HEK293 (cell line): ENCODE results near the gene NXPH1.

ENCODE experiments used
- CTCF ChIA-PET: fragments of 350-600 bp; formaldehyde crosslinking; extraction: SDS; loops from one replicate; lab custom pipeline; 2021; ENCODE audit warnings: antibody characterized with exemption; lab: Yijun Ruan, JAX
- POLR2A ChIA-PET: fragments of 300-600 bp; formaldehyde crosslinking; extraction: SDS; loops from one replicate; lab custom pipeline; 2020; ENCODE audit warnings: antibody characterized with exemption, inconsistent platforms; lab: Yijun Ruan, JAX
- H3K27ac ChIP-seq: fragments of 200-500 bp; sonication (Bioruptor generic); 2 replicates; pipeline ENCODE4 v1.5.1; 2014; ENCODE audit warnings: low read depth, low read length, control low read depth, inconsistent platforms; ENCODE audit errors: extremely low read depth
- H3K36me3 ChIP-seq, 2 experiments: fragments of 200-500 bp in 1 of 2; sonication (Bioruptor generic) in 1 of 2; 1 replicate in 1 of 2; 2 replicates in 1 of 2; pipeline ENCODE4 v1.5.1; 2014 to 2017; ENCODE audit warnings: inconsistent platforms in 2 of 2, low read length in 2 of 2; ENCODE audit not compliant: control insufficient read depth in 2 of 2, insufficient read depth in 1 of 2
- H3K4me1 ChIP-seq: fragments of 200-500 bp; sonication (Bioruptor generic); 2 replicates; pipeline ENCODE4 v1.5.1; 2014; ENCODE audit warnings: mild to moderate bottlenecking, low read length, inconsistent platforms; ENCODE audit not compliant: control insufficient read depth, insufficient read depth
- H3K4me3 ChIP-seq: 2 replicates; pipeline ENCODE4 v1.5.1; 2011; ENCODE audit warnings: low read depth, mild to moderate bottlenecking, control low read depth, low read length, moderate library complexity
- H3K9me3 ChIP-seq: fragments of 200-500 bp; sonication (Bioruptor generic); 2 replicates; pipeline ENCODE4 v1.5.1; 2014; ENCODE audit warnings: low read depth, low read length, inconsistent platforms; ENCODE audit not compliant: control insufficient read depth, insufficient read depth
- BCL6B ChIP-seq: fragments of 450-650 bp; formaldehyde crosslinking; IDR thresholded peaks from 2 replicates; pipeline ENCODE4 v1.5.1; 2017; ENCODE audit warnings: missing biosample characterization, missing genetic modification characterization
- KLF10 ChIP-seq: fragments of 450-650 bp; IDR thresholded peaks from 2 replicates; pipeline ENCODE4 v1.5.1; 2018; ENCODE audit warnings: missing biosample characterization, mild to moderate bottlenecking, missing genetic modification characterization
- SALL2 ChIP-seq: fragments of 450-650 bp; formaldehyde crosslinking; IDR thresholded peaks from 2 replicates; pipeline ENCODE4 v1.5.0; 2017; ENCODE audit warnings: missing biosample characterization, mild to moderate bottlenecking, missing genetic modification characterization, borderline replicate concordance
- ZFP69B ChIP-seq: fragments of 450-650 bp; formaldehyde crosslinking; IDR thresholded peaks from 2 replicates; pipeline ENCODE4 v1.5.1; 2016; ENCODE audit warnings: missing biosample characterization, missing genetic modification characterization
- ZNF138 ChIP-seq: fragments of 450-650 bp; formaldehyde crosslinking; IDR thresholded peaks from 2 replicates; pipeline ENCODE4 v1.5.1; 2016; ENCODE audit warnings: missing biosample characterization, missing genetic modification characterization, borderline replicate concordance
- ZNF248 ChIP-seq: fragments of 450-650 bp; formaldehyde crosslinking; IDR thresholded peaks from 2 replicates; pipeline ENCODE4 v1.5.1; 2017; ENCODE audit warnings: missing biosample characterization, missing genetic modification characterization
- ZNF394 ChIP-seq: fragments of 450-650 bp; formaldehyde crosslinking; IDR thresholded peaks from 2 replicates; pipeline ENCODE4 v1.5.1; 2016; ENCODE audit warnings: missing biosample characterization, missing genetic modification characterization, mild to moderate bottlenecking, moderate library complexity, borderline replicate concordance
- ZNF423 ChIP-seq: fragments of 450-650 bp; formaldehyde crosslinking; IDR thresholded peaks from 2 replicates; pipeline ENCODE4 v1.5.1; 2016; ENCODE audit warnings: missing biosample characterization, missing genetic modification characterization
- ZNF521 ChIP-seq: fragments of 450-650 bp; formaldehyde crosslinking; IDR thresholded peaks from 2 replicates; pipeline ENCODE4 v1.5.1; 2017; ENCODE audit warnings: missing biosample characterization, mild to moderate bottlenecking, missing genetic modification characterization
- ZNF549 ChIP-seq: fragments of 450-650 bp; IDR thresholded peaks from 2 replicates; pipeline ENCODE4 v1.5.1; 2018; ENCODE audit warnings: missing biosample characterization, missing genetic modification characterization, mild to moderate bottlenecking, inconsistent platforms, moderate library complexity
- ZNF585B ChIP-seq: fragments of 450-650 bp; formaldehyde crosslinking; IDR thresholded peaks from 2 replicates; pipeline ENCODE4 v1.5.1; 2016; ENCODE audit warnings: missing biosample characterization, missing genetic modification characterization
- ZNF610 ChIP-seq: fragments of 450-650 bp; formaldehyde crosslinking; IDR thresholded peaks from 2 replicates; pipeline ENCODE4 v1.5.1; 2016; ENCODE audit warnings: missing biosample characterization, missing genetic modification characterization, borderline replicate concordance
- ZNF626 ChIP-seq: fragments of 450-650 bp; sonication (Bioruptor Pico); formaldehyde crosslinking; IDR thresholded peaks from 2 replicates; pipeline ENCODE4 v1.5.1; 2018; ENCODE audit warnings: missing biosample characterization, missing genetic modification characterization, inconsistent platforms
- ZNF660 ChIP-seq: fragments of 450-650 bp; IDR thresholded peaks from 2 replicates; pipeline ENCODE4 v1.5.1; 2018; ENCODE audit warnings: missing biosample characterization, mild to moderate bottlenecking, missing genetic modification characterization
- ZNF707 ChIP-seq: fragments of 450-650 bp; formaldehyde crosslinking; IDR thresholded peaks from 2 replicates; pipeline ENCODE4 v1.5.1; 2016; ENCODE audit warnings: missing biosample characterization, missing genetic modification characterization
- ZNF747 ChIP-seq: fragments of 450-650 bp; formaldehyde crosslinking; IDR thresholded peaks from 2 replicates; pipeline ENCODE4 v1.5.1; 2016; ENCODE audit warnings: missing biosample characterization, missing genetic modification characterization
- TF ChIP-seq, protein P1 (sequence below): fragments of 450-650 bp; IDR thresholded peaks from 2 replicates; pipeline ENCODE4 v1.5.1; 2018; ENCODE audit warnings: missing biosample characterization, mild to moderate bottlenecking, missing genetic modification characterization
- TF ChIP-seq, protein P2 (sequence below): fragments of 450-650 bp; formaldehyde crosslinking; IDR thresholded peaks from 2 replicates; pipeline ENCODE4 v1.5.1; 2016; ENCODE audit warnings: missing biosample characterization, missing genetic modification characterization
- TF ChIP-seq, protein P3 (sequence below): fragments of 450-650 bp; formaldehyde crosslinking; IDR thresholded peaks from 2 replicates; pipeline ENCODE4 v1.5.1; 2016; ENCODE audit warnings: missing biosample characterization, missing genetic modification characterization

Gene NXPH1

DNA sequence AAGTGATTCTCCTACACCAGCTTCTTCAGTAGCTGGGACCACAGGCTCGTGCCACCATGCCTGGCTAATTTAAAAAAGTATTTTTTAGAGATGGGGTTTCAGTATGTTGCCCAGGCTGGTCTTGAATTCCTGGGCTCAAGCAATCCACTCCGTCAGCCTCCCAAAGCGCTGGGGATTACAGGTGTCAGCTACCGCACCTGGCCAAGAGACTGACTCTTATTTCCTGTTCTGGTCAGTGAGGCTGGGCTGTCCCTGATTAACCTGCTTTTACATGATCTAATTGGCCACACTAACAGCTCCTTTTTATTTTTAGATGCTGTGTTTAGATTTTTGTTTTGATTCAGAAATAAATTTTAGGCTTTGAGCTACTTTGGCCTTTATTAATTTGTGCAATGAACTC is 203.9 kb downstream of the NXPH1 start:
- H3K36me3 ChIP-seq = no peaks in the 10 kb centered on the region
- no peak overlapping the region for H3K27ac ChIP-seq
- no peaks in the 10 kb centered on the region for H3K9me3 ChIP-seq
- H3K4me1 ChIP-seq = no peaks in the 10 kb centered on the region
- ChIA-PET CTCF (no interaction called here), POLR2A (no interaction called here)
- no peak overlapping the region for H3K4me3 ChIP-seq
- TF ChIP-seq ZNF549 (tag by site-specific recombination) = no peak
- TF ChIP-seq ZNF610 (tag by site-specific recombination) = no peak
- no peak for TF ChIP-seq ZNF248 (tag by site-specific recombination)
- TF ChIP-seq, protein P1, sequence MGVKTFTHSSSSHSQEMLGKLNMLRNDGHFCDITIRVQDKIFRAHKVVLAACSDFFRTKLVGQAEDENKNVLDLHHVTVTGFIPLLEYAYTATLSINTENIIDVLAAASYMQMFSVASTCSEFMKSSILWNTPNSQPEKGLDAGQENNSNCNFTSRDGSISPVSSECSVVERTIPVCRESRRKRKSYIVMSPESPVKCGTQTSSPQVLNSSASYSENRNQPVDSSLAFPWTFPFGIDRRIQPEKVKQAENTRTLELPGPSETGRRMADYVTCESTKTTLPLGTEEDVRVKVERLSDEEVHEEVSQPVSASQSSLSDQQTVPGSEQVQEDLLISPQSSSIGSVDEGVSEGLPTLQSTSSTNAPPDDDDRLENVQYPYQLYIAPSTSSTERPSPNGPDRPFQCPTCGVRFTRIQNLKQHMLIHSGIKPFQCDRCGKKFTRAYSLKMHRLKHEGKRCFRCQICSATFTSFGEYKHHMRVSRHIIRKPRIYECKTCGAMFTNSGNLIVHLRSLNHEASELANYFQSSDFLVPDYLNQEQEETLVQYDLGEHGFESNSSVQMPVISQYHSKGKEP (tag by site-specific recombination) = no peak
- no peak for TF ChIP-seq BCL6B (tag by site-specific recombination)
- TF ChIP-seq ZNF626 (tag by site-specific recombination) = no peak
- no peak for TF ChIP-seq KLF10 (tag by site-specific recombination)
- no peak for TF ChIP-seq ZNF707 (tag by site-specific recombination)

DNA sequence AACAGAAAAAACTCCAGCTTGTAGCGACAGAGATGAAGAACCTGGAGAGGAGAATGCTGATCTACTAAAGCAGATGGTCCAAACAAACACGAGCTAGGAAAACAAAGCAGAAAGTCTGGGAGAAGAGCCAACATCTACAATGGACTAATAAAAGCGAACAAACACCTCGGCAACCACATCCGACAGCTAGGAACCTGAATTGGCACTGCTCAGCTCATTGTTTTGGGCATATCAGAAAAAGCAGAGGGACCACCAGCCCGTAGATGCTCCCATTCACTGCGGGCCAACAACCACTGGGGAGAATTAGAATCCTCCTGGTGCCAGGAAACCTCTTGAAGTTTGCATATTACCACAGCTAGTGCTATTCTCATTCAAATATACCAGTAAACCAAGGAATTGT is 204.7 kb downstream of the NXPH1 start:
- Histone ChIP-seq H3K9me3 (no peaks in the 10 kb centered on the region), H3K4me3 (no peak overlapping the region), H3K4me1 (no peaks in the 10 kb centered on the region), H3K27ac (no peak overlapping the region), H3K36me3 (no peaks in the 10 kb centered on the region)
- TF ChIP-seq ZNF138 (no peak), ZNF521 (no peak), ZNF747 (tag by site-specific recombination) (no peak), ZNF610 (tag by site-specific recombination) (no peak), ZNF660 (tag by site-specific recombination) (no peak)
- POLR2A ChIA-PET = no interaction called here
- CTCF ChIA-PET = interaction anchor here (0.7 kb wide), 1 partner anchor 122 kb away, joined by 5 read pairs; no protein-coding TSS in a partner anchor

DNA sequence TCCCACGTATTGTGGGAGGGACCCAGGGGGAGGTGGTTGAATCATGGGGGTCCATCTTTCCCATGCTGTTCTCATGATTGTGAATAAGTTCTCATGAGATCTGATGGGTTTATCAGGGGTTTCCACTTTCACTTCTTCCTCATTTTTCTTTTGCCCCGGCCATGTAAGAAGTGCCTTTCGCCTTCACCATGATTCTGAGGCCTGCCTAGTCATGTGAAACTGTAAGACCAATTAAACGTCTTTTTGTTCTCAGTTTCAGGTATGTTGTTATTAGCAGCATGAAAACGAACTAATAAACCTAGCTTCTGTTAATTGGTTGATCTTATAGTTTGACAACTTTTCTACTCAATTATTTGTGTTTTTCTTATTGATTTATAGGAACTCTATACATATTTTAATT is 206.3 kb downstream of the NXPH1 start:
- Histone ChIP-seq H3K36me3 (no peaks in the 10 kb centered on the region), H3K4me1 (no peaks in the 10 kb centered on the region), H3K4me3 (no peak overlapping the region), H3K9me3 (no peaks in the 10 kb centered on the region), H3K27ac (no peak overlapping the region)
- TF ChIP-seq ZNF626 (tag by site-specific recombination) = no peak
- no peak for TF ChIP-seq ZNF585B (tag by site-specific recombination)
- TF ChIP-seq, protein P2, sequence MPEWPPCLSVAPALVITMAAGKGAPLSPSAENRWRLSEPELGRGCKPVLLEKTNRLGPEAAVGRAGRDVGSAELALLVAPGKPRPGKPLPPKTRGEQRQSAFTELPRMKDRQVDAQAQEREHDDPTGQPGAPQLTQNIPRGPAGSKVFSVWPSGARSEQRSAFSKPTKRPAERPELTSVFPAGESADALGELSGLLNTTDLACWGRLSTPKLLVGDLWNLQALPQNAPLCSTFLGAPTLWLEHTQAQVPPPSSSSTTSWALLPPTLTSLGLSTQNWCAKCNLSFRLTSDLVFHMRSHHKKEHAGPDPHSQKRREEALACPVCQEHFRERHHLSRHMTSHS (tag by site-specific recombination) = no peak
- TF ChIP-seq, protein P3, sequence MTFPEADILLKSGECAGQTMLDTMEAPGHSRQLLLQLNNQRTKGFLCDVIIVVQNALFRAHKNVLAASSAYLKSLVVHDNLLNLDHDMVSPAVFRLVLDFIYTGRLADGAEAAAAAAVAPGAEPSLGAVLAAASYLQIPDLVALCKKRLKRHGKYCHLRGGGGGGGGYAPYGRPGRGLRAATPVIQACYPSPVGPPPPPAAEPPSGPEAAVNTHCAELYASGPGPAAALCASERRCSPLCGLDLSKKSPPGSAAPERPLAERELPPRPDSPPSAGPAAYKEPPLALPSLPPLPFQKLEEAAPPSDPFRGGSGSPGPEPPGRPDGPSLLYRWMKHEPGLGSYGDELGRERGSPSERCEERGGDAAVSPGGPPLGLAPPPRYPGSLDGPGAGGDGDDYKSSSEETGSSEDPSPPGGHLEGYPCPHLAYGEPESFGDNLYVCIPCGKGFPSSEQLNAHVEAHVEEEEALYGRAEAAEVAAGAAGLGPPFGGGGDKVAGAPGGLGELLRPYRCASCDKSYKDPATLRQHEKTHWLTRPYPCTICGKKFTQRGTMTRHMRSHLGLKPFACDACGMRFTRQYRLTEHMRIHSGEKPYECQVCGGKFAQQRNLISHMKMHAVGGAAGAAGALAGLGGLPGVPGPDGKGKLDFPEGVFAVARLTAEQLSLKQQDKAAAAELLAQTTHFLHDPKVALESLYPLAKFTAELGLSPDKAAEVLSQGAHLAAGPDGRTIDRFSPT = no peak
- no peak for TF ChIP-seq ZNF423 (tag by site-specific recombination)
- TF ChIP-seq SALL2 (tag by site-specific recombination) = no peak
- TF ChIP-seq, protein P1 (tag by site-specific recombination) = no peak
- TF ChIP-seq ZFP69B (tag by site-specific recombination) = no peak
- TF ChIP-seq ZNF394 (tag by site-specific recombination) = no peak
- CTCF ChIA-PET = no interaction called here
- POLR2A ChIA-PET = no interaction called here
